A549 (cell line): ENCODE results near the gene FAM216A.
"Not testable (repeated sequence)": the region's sequence is repeated elsewhere in the genome, so short reads cannot be mapped to it uniquely, and the experiment has no call there.

Experiments used
- CEBPB ChIP-seq, 2 experiments: fragments of >200 bp in 1 of 2; sonication (Bioruptor Twin) in 1 of 2; formaldehyde crosslinking in 1 of 2; IDR thresholded peaks; 2 replicates each; pipeline ENCODE4 v1.6.1; 2012 to 2016
- ZSCAN20 ChIP-seq: fragments of 250-450 bp; sonication (Bioruptor Pico); IDR thresholded peaks from 2 replicates; pipeline ENCODE4 v1.8.0; 2022; ENCODE audit warnings: mild to moderate bottlenecking, moderate library complexity
- TF ChIP-seq, protein P1 (sequence below): fragments of 250-450 bp; sonication (Bioruptor Pico); IDR thresholded peaks from 2 replicates; pipeline ENCODE4 v1.5.0; 2021; ENCODE audit warnings: mild to moderate bottlenecking, moderate library complexity, borderline replicate concordance
- TF ChIP-seq, protein P2 (sequence below): fragments of 200-600 bp; sonication (generic); IDR thresholded peaks from 2 replicates; pipeline ENCODE4 v1.6.1; 2016; ENCODE audit warnings: antibody characterized with exemption, mild to moderate bottlenecking, moderate library complexity

DNA sequence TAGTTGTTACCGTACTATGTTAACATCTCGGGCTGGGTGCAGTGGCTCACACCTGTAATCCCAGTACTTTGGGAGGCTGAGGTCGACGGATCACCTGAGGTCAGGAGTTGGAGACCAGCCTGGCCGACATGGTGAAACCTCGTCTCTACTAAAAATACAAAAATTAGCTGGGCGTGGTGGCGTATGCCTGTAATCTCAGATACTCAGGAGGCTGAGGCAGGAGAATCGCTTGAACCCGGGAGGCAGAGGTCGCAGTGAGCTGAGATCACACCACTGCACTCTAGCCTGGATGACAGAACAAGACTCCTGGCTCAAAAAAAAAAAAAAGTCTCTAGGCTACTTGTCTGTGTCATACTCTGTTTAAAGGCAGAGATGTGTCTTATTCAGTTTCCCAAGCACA lies 2.9 kb upstream of the FAM216A start:
- not testable (repeated sequence) for TF ChIP-seq CEBPB (IDR thresholded peaks at IDR 0.05); ZSCAN20
- TF ChIP-seq, protein P1, sequence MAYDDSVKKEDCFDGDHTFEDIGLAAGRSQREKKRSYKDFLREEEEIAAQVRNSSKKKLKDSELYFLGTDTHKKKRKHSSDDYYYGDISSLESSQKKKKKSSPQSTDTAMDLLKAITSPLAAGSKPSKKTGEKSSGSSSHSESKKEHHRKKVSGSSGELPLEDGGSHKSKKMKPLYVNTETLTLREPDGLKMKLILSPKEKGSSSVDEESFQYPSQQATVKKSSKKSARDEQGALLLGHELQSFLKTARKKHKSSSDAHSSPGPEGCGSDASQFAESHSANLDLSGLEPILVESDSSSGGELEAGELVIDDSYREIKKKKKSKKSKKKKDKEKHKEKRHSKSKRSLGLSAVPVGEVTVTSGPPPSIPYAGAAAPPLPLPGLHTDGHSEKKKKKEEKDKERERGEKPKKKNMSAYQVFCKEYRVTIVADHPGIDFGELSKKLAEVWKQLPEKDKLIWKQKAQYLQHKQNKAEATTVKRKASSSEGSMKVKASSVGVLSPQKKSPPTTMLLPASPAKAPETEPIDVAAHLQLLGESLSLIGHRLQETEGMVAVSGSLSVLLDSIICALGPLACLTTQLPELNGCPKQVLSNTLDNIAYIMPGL (CRISPR knock-in tag) = not testable (repeated sequence)
- TF ChIP-seq, protein P2, sequence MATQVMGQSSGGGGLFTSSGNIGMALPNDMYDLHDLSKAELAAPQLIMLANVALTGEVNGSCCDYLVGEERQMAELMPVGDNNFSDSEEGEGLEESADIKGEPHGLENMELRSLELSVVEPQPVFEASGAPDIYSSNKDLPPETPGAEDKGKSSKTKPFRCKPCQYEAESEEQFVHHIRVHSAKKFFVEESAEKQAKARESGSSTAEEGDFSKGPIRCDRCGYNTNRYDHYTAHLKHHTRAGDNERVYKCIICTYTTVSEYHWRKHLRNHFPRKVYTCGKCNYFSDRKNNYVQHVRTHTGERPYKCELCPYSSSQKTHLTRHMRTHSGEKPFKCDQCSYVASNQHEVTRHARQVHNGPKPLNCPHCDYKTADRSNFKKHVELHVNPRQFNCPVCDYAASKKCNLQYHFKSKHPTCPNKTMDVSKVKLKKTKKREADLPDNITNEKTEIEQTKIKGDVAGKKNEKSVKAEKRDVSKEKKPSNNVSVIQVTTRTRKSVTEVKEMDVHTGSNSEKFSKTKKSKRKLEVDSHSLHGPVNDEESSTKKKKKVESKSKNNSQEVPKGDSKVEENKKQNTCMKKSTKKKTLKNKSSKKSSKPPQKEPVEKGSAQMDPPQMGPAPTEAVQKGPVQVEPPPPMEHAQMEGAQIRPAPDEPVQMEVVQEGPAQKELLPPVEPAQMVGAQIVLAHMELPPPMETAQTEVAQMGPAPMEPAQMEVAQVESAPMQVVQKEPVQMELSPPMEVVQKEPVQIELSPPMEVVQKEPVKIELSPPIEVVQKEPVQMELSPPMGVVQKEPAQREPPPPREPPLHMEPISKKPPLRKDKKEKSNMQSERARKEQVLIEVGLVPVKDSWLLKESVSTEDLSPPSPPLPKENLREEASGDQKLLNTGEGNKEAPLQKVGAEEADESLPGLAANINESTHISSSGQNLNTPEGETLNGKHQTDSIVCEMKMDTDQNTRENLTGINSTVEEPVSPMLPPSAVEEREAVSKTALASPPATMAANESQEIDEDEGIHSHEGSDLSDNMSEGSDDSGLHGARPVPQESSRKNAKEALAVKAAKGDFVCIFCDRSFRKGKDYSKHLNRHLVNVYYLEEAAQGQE = not testable (repeated sequence)
